Keratinocyte (primary cell): Measurements from ENCODE around the gene COLGALT1. TPM values are rescaled to one million over a fixed set of nuclear protein-coding genes. Genes with fewer than 3 reads are reported as not detected.

ENCODE experiments used
- DNase-seq: peaks from one replicate; pipeline ENCODE4 v3.0.0-alpha.2; 2011; ENCODE audit warnings: low read depth, missing footprints, low spot score
- FAIRE-seq: peaks from 2 replicates; lab custom pipeline; 2011; peaks lifted over from hg19 to GRCh38; lab: Jason Lieb, UNC
- H2AFZ ChIP-seq: 2 replicates; pipeline ENCODE4 v1.6.0; 2012; ENCODE audit warnings: low read length, control low read depth, inconsistent platforms; ENCODE audit not compliant: control insufficient read depth
- H3K27ac ChIP-seq: 2 replicates; pipeline ENCODE4 v1.5.1; 2011; ENCODE audit warnings: low read length; ENCODE audit not compliant: control insufficient read depth, insufficient read depth
- H3K27me3 ChIP-seq: 3 replicates; pipeline ENCODE4 v1.6.0; 2011; ENCODE audit warnings: low read length; ENCODE audit not compliant: control insufficient read depth, insufficient read depth; ENCODE audit errors: extremely low read depth
- H3K36me3 ChIP-seq, 2 experiments: 2 replicates in 1 of 2; 3 replicates in 1 of 2; pipeline ENCODE4 v1.5.1; 2011; ENCODE audit warnings: low read length in 2 of 2, mild to moderate bottlenecking in 1 of 2; ENCODE audit not compliant: control insufficient read depth in 2 of 2, insufficient read depth in 2 of 2; ENCODE audit errors: extremely low read depth in 1 of 2
- H3K4me1 ChIP-seq: 3 replicates; pipeline ENCODE4 v1.5.1; 2011; ENCODE audit warnings: low read length; ENCODE audit not compliant: control insufficient read depth, insufficient read depth; ENCODE audit errors: extremely low read depth
- H3K4me2 ChIP-seq: 3 replicates; pipeline ENCODE4 v1.6.0; 2011; ENCODE audit warnings: low read depth, low read length; ENCODE audit not compliant: control insufficient read depth, insufficient read depth; ENCODE audit errors: extremely low read depth
- H3K4me3 ChIP-seq, 3 experiments: fragments of 200-600 bp in 1 of 3; sonication (generic) in 1 of 3; 2 replicates in 2 of 3; 3 replicates in 1 of 3; pipeline ENCODE4 v1.5.1; 2011 to 2016; ENCODE audit warnings: low read length in 3 of 3, mild to moderate bottlenecking in 3 of 3, control low read depth in 2 of 3, inconsistent platforms in 1 of 3, low read depth in 1 of 3, mixed read lengths in 1 of 3, mixed run types in 1 of 3, moderate library complexity in 1 of 3; ENCODE audit not compliant: control insufficient read depth in 2 of 3, insufficient read depth in 2 of 3; ENCODE audit errors: extremely low read depth in 1 of 3
- H3K79me2 ChIP-seq: 2 replicates; pipeline ENCODE4 v1.6.0; 2012; ENCODE audit warnings: low read length; ENCODE audit not compliant: control insufficient read depth, insufficient read depth
- H3K9ac ChIP-seq: 3 replicates; pipeline ENCODE4 v1.6.0; 2011; ENCODE audit warnings: low read length; ENCODE audit not compliant: control insufficient read depth, insufficient read depth; ENCODE audit errors: extremely low read depth
- H3K9me1 ChIP-seq: 3 replicates; pipeline ENCODE4 v1.6.0; 2011; ENCODE audit warnings: low read length; ENCODE audit not compliant: control insufficient read depth, insufficient read depth; ENCODE audit errors: extremely low read depth
- H3K9me3 ChIP-seq: 2 replicates; pipeline ENCODE4 v1.5.1; 2012; ENCODE audit warnings: low read depth, low read length; ENCODE audit not compliant: control insufficient read depth
- H4K20me1 ChIP-seq: 3 replicates; pipeline ENCODE4 v1.6.0; 2011; ENCODE audit warnings: low read length; ENCODE audit not compliant: control insufficient read depth, insufficient read depth; ENCODE audit errors: extremely low read depth
- EZH2 ChIP-seq: IDR thresholded peaks from one replicate; pipeline ENCODE4 v1.6.1; 2012; ENCODE audit warnings: inconsistent platforms, mild to moderate bottlenecking, low read length, moderate library complexity
- dilution Hi-C: fragments of 300-500 bp; cut with MboI; formaldehyde crosslinking; loops from one replicate; pipeline ENCODE4 v1.7.0; 2020; ENCODE audit warnings: low sequenced_read_pairs; ENCODE audit not compliant: extremely low pct_ligation_motif_present
- polyA plus RNA-seq, 5 experiments: library from polyadenylated mRNA; depleted of rRNA in 3 of 5; stranded (reverse) in 3 of 5; stranded (forward) in 1 of 5; unstranded in 1 of 5; fragments of >200 nt; gene quantifications; 1 replicate in 1 of 5; 2 replicates in 3 of 5; 3 replicates in 1 of 5; pipeline versions ENCODE4 v1.2.1 to v1.2.3, GENCODE V29; 2011 to 2012; ENCODE audit warnings: missing spikeins in 2 of 5, low read depth in 1 of 5, low replicate concordance in 1 of 5
- TF ChIP-seq, protein P1 (sequence below), 3 experiments: IDR thresholded peaks in 1 of 3; conservative IDR thresholded peaks in 1 of 3; optimal IDR thresholded peaks in 1 of 3; 2 replicates in 2 of 3; 3 replicates in 1 of 3; pipeline versions ENCODE3 to v1.5.1; 2011; ENCODE audit warnings: low read length in 3 of 3, mild to moderate bottlenecking in 3 of 3, moderate library complexity in 2 of 3, control low read depth in 1 of 3, inconsistent platforms in 1 of 3; ENCODE audit not compliant: insufficient read depth in 2 of 3; ENCODE audit errors: extremely low read depth in 1 of 3

Gene COLGALT1
- polyA plus RNA-seq, 1 donor (not counting 4 experiments of a cell fraction or from before 2014, with no cell fraction given): 89.4 TPM

DNA sequence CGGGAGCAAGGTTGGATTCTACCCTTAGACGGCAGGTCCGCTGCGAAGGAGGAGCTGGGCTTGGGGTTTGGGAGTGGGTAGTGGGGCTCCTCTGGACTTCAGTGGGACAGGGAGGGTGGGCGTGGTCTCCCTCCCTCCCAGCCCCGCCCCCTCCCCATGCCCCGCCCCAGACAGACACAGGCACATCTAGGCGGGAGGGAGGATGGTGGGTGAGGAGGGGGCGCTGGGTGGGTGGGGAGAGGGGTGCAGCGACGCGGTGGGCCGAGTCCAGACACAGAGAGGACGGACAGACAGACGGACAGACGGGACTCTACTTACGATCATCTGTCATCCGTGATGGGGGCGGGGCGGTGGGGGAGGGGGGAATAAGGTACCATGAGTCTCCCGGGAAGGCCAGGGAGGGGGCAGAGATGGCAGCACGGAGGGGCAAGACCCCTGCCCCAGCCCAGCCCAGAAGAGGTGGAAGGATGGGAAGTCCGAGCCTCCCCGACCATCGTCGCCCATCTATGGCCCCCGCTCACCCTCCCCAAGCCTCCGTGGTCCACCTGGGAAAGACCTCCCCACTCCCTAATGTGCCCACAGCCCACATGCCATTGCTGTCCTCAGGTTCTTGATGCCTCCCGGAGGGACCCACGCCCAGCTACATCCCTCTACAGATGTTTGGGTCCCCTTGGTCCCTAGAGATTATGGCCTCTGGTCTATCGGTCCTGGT is 67.9 kb downstream of the COLGALT1 start:
- no peak overlapping the region for H3K4me2 ChIP-seq
- H4K20me1 ChIP-seq: no peaks in the 10 kb centered on the region
- no peaks in the 10 kb centered on the region for H3K27me3 ChIP-seq
- no peaks in the 10 kb centered on the region for H3K79me2 ChIP-seq
- no peak overlapping the region for H3K27ac ChIP-seq
- TF ChIP-seq EZH2: no peak
- TF ChIP-seq, protein P1, sequence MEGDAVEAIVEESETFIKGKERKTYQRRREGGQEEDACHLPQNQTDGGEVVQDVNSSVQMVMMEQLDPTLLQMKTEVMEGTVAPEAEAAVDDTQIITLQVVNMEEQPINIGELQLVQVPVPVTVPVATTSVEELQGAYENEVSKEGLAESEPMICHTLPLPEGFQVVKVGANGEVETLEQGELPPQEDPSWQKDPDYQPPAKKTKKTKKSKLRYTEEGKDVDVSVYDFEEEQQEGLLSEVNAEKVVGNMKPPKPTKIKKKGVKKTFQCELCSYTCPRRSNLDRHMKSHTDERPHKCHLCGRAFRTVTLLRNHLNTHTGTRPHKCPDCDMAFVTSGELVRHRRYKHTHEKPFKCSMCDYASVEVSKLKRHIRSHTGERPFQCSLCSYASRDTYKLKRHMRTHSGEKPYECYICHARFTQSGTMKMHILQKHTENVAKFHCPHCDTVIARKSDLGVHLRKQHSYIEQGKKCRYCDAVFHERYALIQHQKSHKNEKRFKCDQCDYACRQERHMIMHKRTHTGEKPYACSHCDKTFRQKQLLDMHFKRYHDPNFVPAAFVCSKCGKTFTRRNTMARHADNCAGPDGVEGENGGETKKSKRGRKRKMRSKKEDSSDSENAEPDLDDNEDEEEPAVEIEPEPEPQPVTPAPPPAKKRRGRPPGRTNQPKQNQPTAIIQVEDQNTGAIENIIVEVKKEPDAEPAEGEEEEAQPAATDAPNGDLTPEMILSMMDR (optimal IDR thresholded peaks at IDR 0.05 in 1 of 3, IDR thresholded peaks at IDR 0.05 in 1 of 3, conservative IDR thresholded peaks at IDR 0.05 in 1 of 3; ENCODE audit: extremely low read depth in 1 of 3, insufficient read depth in 2 of 3, low read length in 3 of 3): no peak
- DNase-seq (no peak), FAIRE-seq (no peak)
- no peaks in the 10 kb centered on the region for H3K36me3 ChIP-seq
- no peak overlapping the region for H3K4me3 ChIP-seq
- no peak overlapping the region for H3K9ac ChIP-seq
- no peaks in the 10 kb centered on the region for H3K4me1 ChIP-seq
- dilution Hi-C loops: no loop called here
- no peak overlapping the region for H2AFZ ChIP-seq
- H3K9me3 ChIP-seq: no peaks in the 10 kb centered on the region
- H3K9me1 ChIP-seq: no peaks in the 10 kb centered on the region

DNA sequence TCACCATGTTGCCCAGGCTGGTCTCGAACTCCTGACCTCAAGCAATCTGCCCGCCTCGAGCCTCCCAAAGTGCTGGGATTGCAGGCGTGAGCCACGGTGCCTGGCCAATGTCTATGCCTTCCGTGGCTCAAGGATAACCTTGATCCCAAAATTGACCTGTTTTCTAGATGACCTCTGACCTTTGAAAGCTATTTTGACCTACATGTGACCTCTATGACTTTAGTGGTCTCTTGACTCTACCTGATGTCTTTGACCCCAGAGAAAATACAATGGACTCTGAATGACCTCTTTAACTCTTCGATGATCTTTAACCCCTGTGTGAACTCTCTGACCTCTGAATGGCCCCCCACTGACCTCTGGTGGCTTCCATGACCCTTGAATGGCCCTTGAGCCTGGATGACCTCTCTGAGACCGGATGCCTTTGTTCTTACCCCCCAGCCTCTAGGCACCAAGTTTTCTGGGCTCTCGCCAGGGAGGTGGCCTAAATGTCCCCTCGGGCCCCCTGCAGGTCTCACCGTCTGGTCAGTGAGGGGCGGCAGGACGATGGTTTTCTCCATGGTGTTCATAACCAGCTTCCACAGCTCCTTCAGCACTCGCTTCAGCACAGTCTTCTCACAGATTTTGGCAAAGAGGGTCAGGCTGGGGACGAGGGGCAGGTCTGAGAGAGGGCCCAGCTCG is 69.0 kb downstream of the COLGALT1 start:
- Histone ChIP-seq H3K79me2 (no peaks in the 10 kb centered on the region), H3K9me3 (no peaks in the 10 kb centered on the region), H2AFZ (no peak overlapping the region), H3K27me3 (no peaks in the 10 kb centered on the region), H3K4me2 (no peak overlapping the region), H3K9ac (no peak overlapping the region), H3K4me1 (no peaks in the 10 kb centered on the region), H3K4me3 (no peak overlapping the region), H4K20me1 (no peaks in the 10 kb centered on the region), H3K36me3 (no peaks in the 10 kb centered on the region), H3K9me1 (no peaks in the 10 kb centered on the region), H3K27ac (no peak overlapping the region)
- no peak for TF ChIP-seq EZH2
- TF ChIP-seq, protein P1 (optimal IDR thresholded peaks at IDR 0.05 in 1 of 3, IDR thresholded peaks at IDR 0.05 in 1 of 3, conservative IDR thresholded peaks at IDR 0.05 in 1 of 3; ENCODE audit: extremely low read depth in 1 of 3, insufficient read depth in 2 of 3, low read length in 3 of 3): no peak
- dilution Hi-C loops: no loop called here
- DNase-seq (no peak), FAIRE-seq (no peak)
